Adrenal gland (tissue), 5 donors: ENCODE results near the gene IL10.

Source experiments
- CTCF ChIP-seq, 6 experiments: fragments of 450-650 bp in 4 of 6; fragments of 200-600 bp in 2 of 6; sonication (generic) in 1 of 6; IDR thresholded peaks; 1 replicate in 5 of 6; 2 replicates in 1 of 6; pipeline versions ENCODE4 v1.5.1 to v1.8.0; 2016 to 2021; ENCODE audit warnings: antibody characterized with exemption in 6 of 6, mild to moderate bottlenecking in 2 of 6, moderate library complexity in 1 of 6
- POLR2A ChIP-seq, 2 donors: fragments of 450-650 bp; IDR thresholded peaks; one replicate each; pipeline ENCODE4 v1.6.1; 2017; ENCODE audit warnings: antibody characterized with exemption in 2 of 2, mild to moderate bottlenecking in 2 of 2, moderate library complexity in 1 of 2
- donor health status: DM: no; HTN: no; CAD: no.

- TF ChIP-seq CTCF (IDR thresholded peaks at IDR 0.05) = no peak
- no peak for TF ChIP-seq POLR2A (IDR thresholded peaks at IDR 0.05)
Observed at GRCh38 chr1:206798384-206798996, 26.2 kb upstream of the IL10 start.
